ENCODE measurements around the gene CMTM2.

Gene CMTM2

DNA sequence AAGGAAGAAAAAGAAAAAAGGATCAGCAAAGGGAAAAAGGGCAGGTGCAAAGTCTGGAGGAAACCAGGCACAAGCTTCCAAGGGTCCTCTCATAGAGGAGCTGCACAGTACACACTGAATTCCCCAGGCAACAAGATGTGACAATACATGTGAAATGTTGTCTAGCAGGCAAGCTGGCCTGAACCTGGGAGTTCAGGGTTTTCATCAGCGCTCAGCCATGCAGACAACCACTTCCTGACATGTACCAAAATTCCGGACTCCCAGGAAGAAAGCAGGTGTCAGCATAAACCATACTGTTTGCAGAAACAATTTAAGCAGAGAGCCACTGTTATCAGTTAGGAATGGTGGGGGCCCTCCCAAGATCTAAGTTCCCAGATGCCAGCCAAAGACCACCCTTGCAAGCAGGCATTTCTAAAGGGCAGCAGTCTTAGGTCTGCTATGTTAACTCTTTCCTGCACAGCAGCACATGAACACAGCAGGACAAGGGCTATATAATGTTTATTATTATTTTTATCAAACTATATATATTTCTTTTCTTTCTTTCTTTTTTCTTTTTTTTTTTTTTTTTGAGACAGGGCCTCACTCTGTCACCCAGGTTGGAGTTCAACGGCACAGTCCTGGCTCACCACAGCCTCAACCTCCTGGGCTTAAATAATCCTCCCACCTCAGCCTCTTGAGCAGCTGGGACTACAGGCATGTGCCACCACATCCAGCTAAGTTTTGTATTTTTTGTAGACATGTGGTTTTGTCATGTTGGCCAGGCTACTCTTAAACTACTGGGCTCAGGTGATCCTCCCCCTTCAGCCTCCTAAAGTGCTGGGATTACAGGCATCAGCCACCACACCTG, 39.4 kb upstream of the CMTM2 start:
- TF ChIP-seq, protein P1, sequence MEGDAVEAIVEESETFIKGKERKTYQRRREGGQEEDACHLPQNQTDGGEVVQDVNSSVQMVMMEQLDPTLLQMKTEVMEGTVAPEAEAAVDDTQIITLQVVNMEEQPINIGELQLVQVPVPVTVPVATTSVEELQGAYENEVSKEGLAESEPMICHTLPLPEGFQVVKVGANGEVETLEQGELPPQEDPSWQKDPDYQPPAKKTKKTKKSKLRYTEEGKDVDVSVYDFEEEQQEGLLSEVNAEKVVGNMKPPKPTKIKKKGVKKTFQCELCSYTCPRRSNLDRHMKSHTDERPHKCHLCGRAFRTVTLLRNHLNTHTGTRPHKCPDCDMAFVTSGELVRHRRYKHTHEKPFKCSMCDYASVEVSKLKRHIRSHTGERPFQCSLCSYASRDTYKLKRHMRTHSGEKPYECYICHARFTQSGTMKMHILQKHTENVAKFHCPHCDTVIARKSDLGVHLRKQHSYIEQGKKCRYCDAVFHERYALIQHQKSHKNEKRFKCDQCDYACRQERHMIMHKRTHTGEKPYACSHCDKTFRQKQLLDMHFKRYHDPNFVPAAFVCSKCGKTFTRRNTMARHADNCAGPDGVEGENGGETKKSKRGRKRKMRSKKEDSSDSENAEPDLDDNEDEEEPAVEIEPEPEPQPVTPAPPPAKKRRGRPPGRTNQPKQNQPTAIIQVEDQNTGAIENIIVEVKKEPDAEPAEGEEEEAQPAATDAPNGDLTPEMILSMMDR (IDR thresholded peaks at IDR 0.05; ENCODE audit: low read depth, low read length, missing control alignments), result no peak
- DNase-seq (ENCODE audit: extremely low read depth, low read depth), result no peak
- H3K4me3 ChIP-seq (replicated peaks; ENCODE audit: low read depth, low read length), result no peak overlapping the region

- H3K4me3 ChIP-seq (replicated peaks; ENCODE audit: low read depth, low read length), result no peak overlapping the region
- TF ChIP-seq, protein P1 (IDR thresholded peaks at IDR 0.05; ENCODE audit: low read depth, low read length, missing control alignments), result no peak
- DNase-seq (ENCODE audit: extremely low read depth, low read depth), result no peak
These were observed 37.6 kb upstream of the CMTM2 start for GRCh38 chr16:66541388-66542355.

- DNase-seq (ENCODE audit: extremely low read depth, low read depth), result no peak
- no peak overlapping the region for H3K4me3 ChIP-seq (replicated peaks; ENCODE audit: low read depth, low read length)
- TF ChIP-seq, protein P1 (IDR thresholded peaks at IDR 0.05; ENCODE audit: low read depth, low read length, missing control alignments), result no peak
These were observed 36.9 kb upstream of the CMTM2 start for GRCh38 chr16:66542396-66542795.

- no peak overlapping the region for H3K4me3 ChIP-seq (replicated peaks; ENCODE audit: low read depth, low read length)
- DNase-seq (ENCODE audit: extremely low read depth, low read depth), result no peak
- TF ChIP-seq, protein P1 (IDR thresholded peaks at IDR 0.05; ENCODE audit: low read depth, low read length, missing control alignments), result no peak
These were observed 35.7 kb upstream of the CMTM2 start for GRCh38 chr16:66543541-66543940.

DNA sequence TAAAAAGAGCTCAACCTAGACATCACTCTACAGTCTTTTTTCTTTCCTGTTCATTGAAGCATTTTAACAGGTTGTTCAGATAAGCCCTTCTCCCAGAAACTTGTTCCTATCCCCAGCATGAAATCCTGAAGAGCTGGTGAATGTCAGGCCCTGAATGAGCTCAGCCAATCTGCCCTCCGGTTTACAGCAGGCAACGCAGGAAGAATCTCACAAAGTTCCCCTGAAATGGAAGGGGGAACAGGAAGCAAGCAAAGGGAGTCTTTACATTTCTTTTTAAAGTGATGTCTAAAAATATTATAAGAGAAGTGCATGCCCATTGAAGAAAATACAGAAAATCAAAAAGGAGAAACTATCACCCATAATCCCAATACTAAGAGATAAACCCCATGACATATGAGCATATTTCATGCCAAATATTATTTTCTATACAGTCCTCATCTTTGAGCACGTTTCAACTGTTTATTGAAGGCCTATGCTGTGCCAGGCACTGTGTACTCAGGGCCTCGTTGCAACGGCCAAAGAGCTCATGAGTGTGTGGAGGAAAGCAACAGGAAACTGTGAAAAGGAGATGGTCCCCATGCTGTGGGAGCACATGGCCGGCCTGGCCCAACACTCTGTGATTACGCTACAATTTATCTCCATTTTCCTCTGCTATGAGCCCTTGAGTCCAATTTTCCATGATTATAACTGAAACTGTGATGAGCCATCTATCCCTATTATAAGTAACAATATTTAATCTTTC, 35.1 kb upstream of the CMTM2 start:
- no peak for DNase-seq (ENCODE audit: extremely low read depth, low read depth)
- no peak overlapping the region for H3K4me3 ChIP-seq (replicated peaks; ENCODE audit: low read depth, low read length)
- TF ChIP-seq, protein P1 (IDR thresholded peaks at IDR 0.05; ENCODE audit: low read depth, low read length, missing control alignments), result no peak
